DMS153 (cell line): Measurements from ENCODE around the gene MRPL23.

Source experiments
- DNase-seq: peaks from one replicate; lab custom pipeline; 2025; lab: John Stamatoyannopoulos, UW

The MRPL23 gene

DNA sequence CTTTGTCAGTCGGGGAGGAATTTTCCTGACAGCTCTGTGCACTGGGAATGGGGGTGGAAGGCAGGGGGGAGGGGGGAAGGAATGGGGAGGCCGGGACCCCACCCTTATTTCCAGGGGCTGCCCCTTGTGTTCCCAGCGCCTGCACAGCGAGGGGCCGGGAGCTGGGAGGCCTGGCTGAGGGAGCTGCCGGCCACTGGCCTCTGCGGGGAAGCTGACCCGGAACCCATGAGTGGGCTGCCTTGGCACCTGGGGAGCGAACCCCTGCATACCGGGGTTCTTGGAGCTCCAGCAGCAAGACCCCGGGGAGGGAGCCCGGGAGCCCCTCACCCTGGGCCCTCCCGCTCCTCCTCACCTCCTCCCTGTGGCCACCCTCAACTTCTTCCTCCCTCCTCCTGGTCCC, 47.0 kb downstream of the MRPL23 start:
- no peak for DNase-seq

- no peak for DNase-seq
These were observed 50.6 kb downstream of the MRPL23 start, which contains the start of gene H19 for GRCh38 chr11:1997755-1998154. H19 (minus strand) TSS chr11:1997842.

- DNase-seq: no peak
These were observed 51.2 kb downstream of the MRPL23 start for GRCh38 chr11:1998290-1998689.

DNA sequence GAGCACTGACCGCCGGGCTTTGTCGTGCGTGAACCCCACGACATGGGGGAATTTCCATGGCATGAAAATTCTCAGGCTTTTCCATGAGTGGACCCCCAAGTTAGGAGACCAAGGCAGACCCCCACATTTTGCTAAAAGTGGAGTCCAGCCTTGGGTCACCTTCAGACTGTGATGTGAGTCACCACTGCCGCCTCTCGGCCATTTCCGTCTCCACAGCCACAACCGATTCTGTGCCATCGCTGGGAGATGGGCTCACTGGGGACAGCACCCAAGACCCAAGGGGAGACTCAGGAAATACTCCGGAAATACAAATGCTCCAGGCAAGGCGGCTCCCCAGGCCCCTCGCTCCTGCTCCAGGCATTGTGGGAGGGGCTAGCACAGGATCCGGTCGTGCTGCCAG, 51.7 kb downstream of the MRPL23 start:
- DNase-seq: no peak

GRCh38 chr11:2002042-2002776, 55.1 kb downstream of the MRPL23 start:
- no peak for DNase-seq

DNA sequence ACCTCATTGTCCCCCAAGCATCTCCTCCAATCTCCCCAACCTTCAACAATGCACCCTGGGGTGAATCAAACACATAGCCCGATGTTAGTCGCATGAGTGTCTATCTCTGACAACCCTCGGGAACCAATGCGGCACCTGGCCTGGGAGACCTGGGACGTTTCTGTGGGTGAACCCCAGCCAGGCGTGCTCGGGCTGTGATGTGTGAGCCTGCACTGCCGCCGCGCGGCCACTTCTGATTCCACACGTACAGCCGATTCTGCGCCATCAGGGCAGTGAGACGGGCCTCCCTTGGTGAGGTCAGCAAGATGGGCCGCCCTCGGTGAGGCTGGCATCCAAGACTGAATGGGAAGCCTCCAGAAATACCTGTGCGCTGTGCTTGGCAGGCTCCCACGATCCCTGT, 55.7 kb downstream of the MRPL23 start:
- no peak for DNase-seq

DNA sequence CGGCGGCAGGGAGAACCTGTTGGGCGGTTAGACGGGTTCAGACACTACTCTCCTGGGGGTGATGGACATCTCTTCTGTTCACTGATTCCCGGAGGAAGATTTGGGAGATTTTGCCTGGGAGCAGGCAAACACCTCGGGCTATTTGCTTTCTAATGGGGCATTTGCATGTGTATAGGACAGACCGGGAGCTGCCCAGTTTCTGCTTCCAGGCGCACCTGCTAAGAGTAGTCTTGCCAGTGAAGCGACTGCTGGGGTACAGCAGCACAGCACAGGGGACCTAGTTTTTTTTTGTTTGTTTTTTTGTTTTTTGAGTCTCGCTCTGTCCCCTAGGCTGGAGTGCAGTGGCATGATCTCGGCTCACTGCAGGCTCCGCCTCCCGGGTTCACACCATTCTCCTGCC, 57.3 kb downstream of the MRPL23 start:
- DNase-seq: no peak
